Measurements from ENCODE around the gene PEX6. TPM values are rescaled to one million over a fixed set of nuclear protein-coding genes. Genes with fewer than 3 reads are reported as not detected.
A peak's percentile ranks its signal among the peaks of the same experiment; 100 is the strongest.

The PEX6 gene
- total and polyA plus RNA-seq, 4 experiments from 2014 or later = 14.5 to 40.5 (median 26.7) TPM

- Histone ChIP-seq H3K4me3 (ENCODE audit: low read length in 2 of 2) (no peak overlapping the region), H3K9me3 (ENCODE audit: control insufficient read depth in 1 of 2, low read length in 2 of 2) (no peaks in the 10 kb centered on the region), H3K27ac (ENCODE audit: low read depth, low read length) (no peak overlapping the region), H3K36me3 (ENCODE audit: insufficient read depth, low read length) (peaks cover 7% of the 10 kb centered on the region), H3K27me3 (ENCODE audit: insufficient read depth, low read length) (no peaks in the 10 kb centered on the region), H3K4me1 (ENCODE audit: insufficient read depth, low read length) (peaks cover 11% of the 10 kb centered on the region)
- Mint-ChIP-seq H3K4me1 (peaks cover 7 to 25% (median 11%) of the 10 kb centered on the region in 4 donors), H3K27me3 (no peaks in the 10 kb centered on the region), H3K36me3 (peaks cover 23 to 29% of the 10 kb centered on the region in 2 donors), H3K4me3 (no peak overlapping the region), H3K27ac (no peak overlapping the region), H3K9me3 (no peaks in the 10 kb centered on the region)
- POLR2A ChIA-PET (ENCODE audit: partially characterized antibody) = interaction anchor here (1.3 to 1.7 kb wide), 2 partner anchors 21 to 34 kb away, joined by 6 read pairs; partner anchors contain the start of genes CNPY3 and PPP2R5D
- CTCF ChIA-PET (ENCODE audit: partially characterized antibody) = interaction anchor here (1.3 to 3.1 kb wide), 2 partner anchors 34 to 180 kb away, joined by 4 to 15 read pairs; partner anchors contain the start of gene CNPY3
- DNase-seq = no peak
- intact Hi-C loops (cut with micrococcal nuclease) = loop anchor here (5.0 kb wide), 1 partner anchor 36 kb away; the partner anchor contains the start of gene CNPY3
These were observed 15.7 kb downstream of the PEX6 start for GRCh38 chr6:42963179-42963854.

- CTCF ChIA-PET (ENCODE audit: partially characterized antibody) = no interaction called here
- Histone ChIP-seq H3K27ac (ENCODE audit: low read depth, low read length) (no peak overlapping the region), H3K27me3 (ENCODE audit: insufficient read depth, low read length) (no peaks in the 10 kb centered on the region), H3K36me3 (ENCODE audit: insufficient read depth, low read length) (peaks cover 7% of the 10 kb centered on the region), H3K9me3 (ENCODE audit: control insufficient read depth in 1 of 2, low read length in 2 of 2) (no peaks in the 10 kb centered on the region), H3K4me1 (ENCODE audit: insufficient read depth, low read length) (peaks cover 11% of the 10 kb centered on the region), H3K4me3 (ENCODE audit: low read length in 2 of 2) (no peak overlapping the region)
- H3K4me1 Mint-ChIP-seq = peaks cover 7 to 25% (median 11%) of the 10 kb centered on the region in 4 donors
- intact Hi-C loops (cut with micrococcal nuclease) = loop anchor here (5.0 kb wide), 1 partner anchor 35 kb away; the partner anchor contains the start of gene CNPY3
- POLR2A ChIA-PET (ENCODE audit: partially characterized antibody) = interaction anchor here (1.6 kb wide), 1 partner anchor 34 kb away, joined by 3 read pairs; the partner anchor contains the start of gene CNPY3
- H3K27me3 Mint-ChIP-seq = no peaks in the 10 kb centered on the region
- peak overlapping the region in 3 of 8 donors; percentile 36 to 57 (median 41) for H3K4me3 Mint-ChIP-seq
- DNase-seq = no peak
- no peak overlapping the region for H3K27ac Mint-ChIP-seq
- no peaks in the 10 kb centered on the region for H3K9me3 Mint-ChIP-seq
- peaks cover 23 to 26% of the 10 kb centered on the region in 2 donors for H3K36me3 Mint-ChIP-seq
These were observed 16.3 kb downstream of the PEX6 start for GRCh38 chr6:42962502-42963178.

GRCh38 chr6:42962096-42962495 is 16.9 kb downstream of the PEX6 start:
- H3K4me1 Mint-ChIP-seq = peaks cover 7 to 25% (median 11%) of the 10 kb centered on the region in 4 donors
- H3K27me3 Mint-ChIP-seq = no peaks in the 10 kb centered on the region
- H3K4me3 ChIP-seq (ENCODE audit: low read length in 2 of 2) = no peak overlapping the region
- no peaks in the 10 kb centered on the region for H3K9me3 ChIP-seq (ENCODE audit: control insufficient read depth in 1 of 2, low read length in 2 of 2)
- peaks cover 23 to 26% of the 10 kb centered on the region in 2 donors for H3K36me3 Mint-ChIP-seq
- H3K27me3 ChIP-seq (ENCODE audit: insufficient read depth, low read length) = no peaks in the 10 kb centered on the region
- ChIA-PET CTCF (ENCODE audit: partially characterized antibody) (no interaction called here), POLR2A (ENCODE audit: partially characterized antibody) (interaction anchor here (1.6 kb wide), 1 partner anchor 33 kb away, joined by 3 read pairs; the partner anchor contains the start of gene CNPY3)
- no peak overlapping the region for H3K27ac ChIP-seq (ENCODE audit: low read depth, low read length)
- intact Hi-C loops (cut with micrococcal nuclease) = loop anchor here (5.0 kb wide), 1 partner anchor 35 kb away; the partner anchor contains the start of gene CNPY3
- H3K4me1 ChIP-seq (ENCODE audit: insufficient read depth, low read length) = peaks cover 11% of the 10 kb centered on the region
- H3K27ac Mint-ChIP-seq = no peak overlapping the region
- H3K9me3 Mint-ChIP-seq = no peaks in the 10 kb centered on the region
- H3K36me3 ChIP-seq (ENCODE audit: insufficient read depth, low read length) = peaks cover 7% of the 10 kb centered on the region
- DNase-seq = no peak
- peak overlapping the region in 2 of 8 donors; percentile 46 to 57 for H3K4me3 Mint-ChIP-seq

GRCh38 chr6:42961020-42961470 is 17.9 kb downstream of the PEX6 start:
- Mint-ChIP-seq H3K9me3 (no peaks in the 10 kb centered on the region), H3K4me1 (peaks cover 7 to 25% (median 11%) of the 10 kb centered on the region in 4 donors), H3K27ac (no peak overlapping the region), H3K4me3 (peak overlapping the region; percentile 25 to 84 (median 74)), H3K27me3 (no peaks in the 10 kb centered on the region), H3K36me3 (peaks cover 21 to 23% of the 10 kb centered on the region in 2 donors)
- ChIA-PET POLR2A (ENCODE audit: partially characterized antibody) (interaction anchor here (0.6 to 2.3 kb wide), 5 partner anchors 18 to 98 kb away, joined by 3 to 10 read pairs (median 3); partner anchors contain the start of genes CNPY3, KLC4, MRPL2 and PEX6), CTCF (ENCODE audit: partially characterized antibody) (interaction anchor here (1.2 to 1.4 kb wide), 2 partner anchors 98 to 299 kb away, joined by 3 read pairs; partner anchors contain the start of genes KLC4 and MRPL2)
- H3K27ac ChIP-seq (ENCODE audit: low read depth, low read length) = no peak overlapping the region
- H3K27me3 ChIP-seq (ENCODE audit: insufficient read depth, low read length) = no peaks in the 10 kb centered on the region
- peaks cover 7% of the 10 kb centered on the region for H3K36me3 ChIP-seq (ENCODE audit: insufficient read depth, low read length)
- peak overlapping the region in 1 of 2 donors; percentile 40 for H3K4me3 ChIP-seq (ENCODE audit: low read length in 2 of 2)
- DNase-seq = no peak
- H3K9me3 ChIP-seq (ENCODE audit: control insufficient read depth in 1 of 2, low read length in 2 of 2) = no peaks in the 10 kb centered on the region
- intact Hi-C loops (cut with micrococcal nuclease) = loop anchor here (5.0 kb wide), 1 partner anchor 34 kb away; the partner anchor contains the start of gene CNPY3
- peaks cover 11% of the 10 kb centered on the region for H3K4me1 ChIP-seq (ENCODE audit: insufficient read depth, low read length)

- ChIA-PET POLR2A (ENCODE audit: partially characterized antibody) (interaction anchor here (0.9 to 2.3 kb wide), 6 partner anchors 11 to 99 kb away, joined by 3 to 10 read pairs (median 4); partner anchors contain the start of genes KLC4, MRPL2 and PEX6), CTCF (ENCODE audit: partially characterized antibody) (interaction anchor here (1.2 to 1.4 kb wide), 2 partner anchors 99 to 299 kb away, joined by 3 read pairs; partner anchors contain the start of genes KLC4 and MRPL2)
- H3K4me1 Mint-ChIP-seq = peaks cover 7 to 25% (median 11%) of the 10 kb centered on the region in 4 donors
- no peaks in the 10 kb centered on the region for H3K9me3 Mint-ChIP-seq
- H3K9me3 ChIP-seq (ENCODE audit: control insufficient read depth in 1 of 2, low read length in 2 of 2) = no peaks in the 10 kb centered on the region
- peaks cover 7% of the 10 kb centered on the region for H3K36me3 ChIP-seq (ENCODE audit: insufficient read depth, low read length)
- peak within 1 kb of the TSS in 1 of 2 donors; percentile 40 for H3K4me3 ChIP-seq (ENCODE audit: low read length in 2 of 2)
- H3K27ac ChIP-seq (ENCODE audit: low read depth, low read length) = no peak within 1 kb of the TSS
- intact Hi-C loops (cut with micrococcal nuclease) = loop anchor here (1.0 to 5.0 kb wide), 2 partner anchors 24 to 33 kb away; partner anchors contain the start of genes CNPY3 and PPP2R5D
- peak; percentile 19 to 53 (median 31) for DNase-seq
- H3K27me3 ChIP-seq (ENCODE audit: insufficient read depth, low read length) = no peaks in the 10 kb centered on the region
- peaks cover 11% of the 10 kb centered on the region for H3K4me1 ChIP-seq (ENCODE audit: insufficient read depth, low read length)
- peak within 1 kb of the TSS; percentile 25 to 84 (median 74) for H3K4me3 Mint-ChIP-seq
- H3K27ac Mint-ChIP-seq = peak within 1 kb of the TSS in 3 of 7 donors; percentile 41 to 63 (median 57)
- H3K36me3 Mint-ChIP-seq = peaks cover 14 to 20% of the 10 kb centered on the region in 2 donors
- no peaks in the 10 kb centered on the region for H3K27me3 Mint-ChIP-seq
These were observed 18.6 kb downstream of the PEX6 start, which contains the start of gene GNMT for GRCh38 chr6:42960243-42961019. Gene GNMT (plus strand): TSS chr6:42960754. CDS start chr6:42960768, 14 bp downstream.

- no peak overlapping the region for H3K4me3 ChIP-seq (ENCODE audit: low read length in 2 of 2)
- H3K27me3 Mint-ChIP-seq = no peaks in the 10 kb centered on the region
- H3K36me3 ChIP-seq (ENCODE audit: insufficient read depth, low read length) = peaks cover 7% of the 10 kb centered on the region
- peak overlapping the region; percentile 25 to 84 (median 74) for H3K4me3 Mint-ChIP-seq
- POLR2A ChIA-PET (ENCODE audit: partially characterized antibody) = interaction anchor here (0.9 to 2.3 kb wide), 6 partner anchors 11 to 99 kb away, joined by 3 to 10 read pairs (median 4); partner anchors contain the start of genes KLC4, MRPL2 and PEX6
- no peak for DNase-seq
- H3K36me3 Mint-ChIP-seq = peaks cover 9 to 19% of the 10 kb centered on the region in 2 donors
- CTCF ChIA-PET (ENCODE audit: partially characterized antibody) = no interaction called here
- H3K27me3 ChIP-seq (ENCODE audit: insufficient read depth, low read length) = no peaks in the 10 kb centered on the region
- H3K27ac Mint-ChIP-seq = peak overlapping the region in 1 of 7 donors; percentile 57
- peaks cover 7 to 25% (median 11%) of the 10 kb centered on the region in 4 donors for H3K4me1 Mint-ChIP-seq
- peaks cover 11% of the 10 kb centered on the region for H3K4me1 ChIP-seq (ENCODE audit: insufficient read depth, low read length)
- no peak overlapping the region for H3K27ac ChIP-seq (ENCODE audit: low read depth, low read length)
- intact Hi-C loops (cut with micrococcal nuclease) = loop anchor here (1.0 to 5.0 kb wide), 2 partner anchors 24 to 33 kb away; partner anchors contain the start of genes CNPY3 and PPP2R5D
- H3K9me3 ChIP-seq (ENCODE audit: control insufficient read depth in 1 of 2, low read length in 2 of 2) = no peaks in the 10 kb centered on the region
- no peaks in the 10 kb centered on the region for H3K9me3 Mint-ChIP-seq
These were observed 19.1 kb downstream of the PEX6 start for GRCh38 chr6:42959917-42960242.

Data from CD4-positive, alpha-beta memory T cell (primary cell).